ENCODE data around the gene ARHGEF9. TPM values are rescaled to one million over a fixed set of nuclear protein-coding genes. Genes with fewer than 3 reads are reported as not detected.

ARHGEF9 gene
- total RNA-seq = 11.8 and 13.5 TPM in 2 replicates

GRCh38 chrX:63784902-63785707 lies at the start of gene ARHGEF9:
ARHGEF9 (minus strand) TSS chrX:63785214; CDS start chrX:63785145, 69 bp downstream.

Small RNA genes within 50 kb of the gene (small RNA-seq; reads per million reads assigned to genes)
- not detected for gene MIR1468
